Measurements from ENCODE around the gene PLA2G12B. TPM values are rescaled to one million over a fixed set of nuclear protein-coding genes. Genes with fewer than 3 reads are reported as not detected.
"Not testable (repeated sequence)": the region's sequence is repeated elsewhere in the genome, so short reads cannot be mapped to it uniquely, and the experiment has no call there.

Gene PLA2G12B
- not detected for total RNA-seq (ENCODE audit: unreplicated experiment)
- long read RNA-seq = 0 reads

- Mint-ChIP-seq H3K27me3 (ENCODE audit: unreplicated experiment) (no peaks in the 10 kb centered on the region), H3K4me1 (ENCODE audit: low read depth, unreplicated experiment) (peaks cover 3% of the 10 kb centered on the region), H3K36me3 (ENCODE audit: unreplicated experiment) (no peaks in the 10 kb centered on the region), H3K9me3 (ENCODE audit: unreplicated experiment) (no peaks in the 10 kb centered on the region), H3K27ac (ENCODE audit: unreplicated experiment) (no peak within 1 kb of the TSS), H3K4me3 (ENCODE audit: unreplicated experiment) (no peak within 1 kb of the TSS)
- no peak for TF ChIP-seq CTCF (IDR thresholded peaks at IDR 0.05; ENCODE audit: partially characterized antibody, unreplicated experiment)
- no peak for DNase-seq
Measured at GRCh38 chr10:72954596-72955554, at the start of gene PLA2G12B. PLA2G12B (minus strand) TSS chr10:72954806; CDS start chr10:72954685, 121 bp downstream.

GRCh38 chr10:73003822-73004221 lies 49.2 kb upstream of the PLA2G12B start:
- no peak overlapping the region for H3K27ac Mint-ChIP-seq (ENCODE audit: unreplicated experiment)
- peaks cover 3% of the 10 kb centered on the region for H3K27me3 Mint-ChIP-seq (ENCODE audit: unreplicated experiment)
- H3K9me3 Mint-ChIP-seq (ENCODE audit: unreplicated experiment) = no peaks in the 10 kb centered on the region
- peaks cover 7% of the 10 kb centered on the region for H3K4me1 Mint-ChIP-seq (ENCODE audit: low read depth, unreplicated experiment)
- no peak for TF ChIP-seq CTCF (IDR thresholded peaks at IDR 0.05; ENCODE audit: partially characterized antibody, unreplicated experiment)
- no peak overlapping the region for H3K4me3 Mint-ChIP-seq (ENCODE audit: unreplicated experiment)
- H3K36me3 Mint-ChIP-seq (ENCODE audit: unreplicated experiment) = no peaks in the 10 kb centered on the region
- DNase-seq = no peak

- Mint-ChIP-seq H3K27ac (ENCODE audit: unreplicated experiment) (no peak overlapping the region), H3K9me3 (ENCODE audit: unreplicated experiment) (peaks cover 3% of the 10 kb centered on the region), H3K36me3 (ENCODE audit: unreplicated experiment) (no peaks in the 10 kb centered on the region), H3K4me3 (ENCODE audit: unreplicated experiment) (no peak overlapping the region), H3K4me1 (ENCODE audit: low read depth, unreplicated experiment) (peaks cover 7% of the 10 kb centered on the region), H3K27me3 (ENCODE audit: unreplicated experiment) (peaks cover 3% of the 10 kb centered on the region)
- no peak for TF ChIP-seq CTCF (IDR thresholded peaks at IDR 0.05; ENCODE audit: partially characterized antibody, unreplicated experiment)
- no peak for DNase-seq
Measured at GRCh38 chr10:73000973-73001372, 46.4 kb upstream of the PLA2G12B start.

GRCh38 chr10:72997099-72997498 lies 42.5 kb upstream of the PLA2G12B start:
- Mint-ChIP-seq H3K4me3 (ENCODE audit: unreplicated experiment) (no peak overlapping the region), H3K27ac (ENCODE audit: unreplicated experiment) (no peak overlapping the region), H3K9me3 (ENCODE audit: unreplicated experiment) (peaks cover 5% of the 10 kb centered on the region), H3K36me3 (ENCODE audit: unreplicated experiment) (no peaks in the 10 kb centered on the region), H3K4me1 (ENCODE audit: low read depth, unreplicated experiment) (peaks cover 7% of the 10 kb centered on the region), H3K27me3 (ENCODE audit: unreplicated experiment) (peaks cover 2% of the 10 kb centered on the region)
- no peak for TF ChIP-seq CTCF (IDR thresholded peaks at IDR 0.05; ENCODE audit: partially characterized antibody, unreplicated experiment)
- no peak for DNase-seq

- not testable (repeated sequence) for H3K27ac Mint-ChIP-seq (ENCODE audit: unreplicated experiment); H3K4me3 Mint-ChIP-seq (ENCODE audit: unreplicated experiment); H3K9me3 Mint-ChIP-seq (ENCODE audit: unreplicated experiment); H3K36me3 Mint-ChIP-seq (ENCODE audit: unreplicated experiment); H3K4me1 Mint-ChIP-seq (ENCODE audit: low read depth, unreplicated experiment); DNase-seq; H3K27me3 Mint-ChIP-seq (ENCODE audit: unreplicated experiment)
Measured at GRCh38 chr10:72995459-72995858, 40.9 kb upstream of the PLA2G12B start.

GRCh38 chr10:72989771-72990170 lies 35.2 kb upstream of the PLA2G12B start:
- H3K4me1 Mint-ChIP-seq (ENCODE audit: low read depth, unreplicated experiment); H3K4me3 Mint-ChIP-seq (ENCODE audit: unreplicated experiment); H3K36me3 Mint-ChIP-seq (ENCODE audit: unreplicated experiment); DNase-seq; H3K27me3 Mint-ChIP-seq (ENCODE audit: unreplicated experiment); H3K27ac Mint-ChIP-seq (ENCODE audit: unreplicated experiment); H3K9me3 Mint-ChIP-seq (ENCODE audit: unreplicated experiment): not testable (repeated sequence)

- H3K36me3 Mint-ChIP-seq (ENCODE audit: unreplicated experiment); H3K4me3 Mint-ChIP-seq (ENCODE audit: unreplicated experiment); H3K9me3 Mint-ChIP-seq (ENCODE audit: unreplicated experiment): not testable (repeated sequence)
Measured at GRCh38 chr10:72984618-72985017, 30.0 kb upstream of the PLA2G12B start.

More at GRCh38 chr10:72984618-72985017, 30.0 kb upstream of the PLA2G12B start:
- H3K27me3 Mint-ChIP-seq (ENCODE audit: unreplicated experiment); DNase-seq; H3K4me1 Mint-ChIP-seq (ENCODE audit: low read depth, unreplicated experiment); H3K27ac Mint-ChIP-seq (ENCODE audit: unreplicated experiment): not testable (repeated sequence)

Data from glutamatergic neuron (in vitro differentiated cells).